IMR-90 (cell line): ENCODE measurements around the gene EPS8.

ENCODE experiments used
- CTCF ChIP-seq: conservative IDR thresholded peaks from 2 replicates; pipeline ENCODE4 v1.5.1; 2012; ENCODE audit warnings: mild to moderate bottlenecking, low read depth, low read length, improper control_type of control experiment
- POLR2A ChIP-seq: IDR thresholded peaks from 2 replicates; pipeline ENCODE4 v1.6.1; 2012; ENCODE audit warnings: mild to moderate bottlenecking, low read depth, low read length

- no peak for TF ChIP-seq POLR2A
- no peak for TF ChIP-seq CTCF
Measured at GRCh38 chr12:15726878-15727150, 62.4 kb downstream of the EPS8 start.
